ENCODE data around the gene NAA10.

- TF ChIP-seq CTCF (IDR thresholded peaks at IDR 0.05; ENCODE audit: poor library complexity, severe bottlenecking), result no peak
- peak; percentile 33 for TF ChIP-seq POLR2AphosphoS5 (IDR thresholded peaks at IDR 0.05)
- no peak for TF ChIP-seq EZH2 (IDR thresholded peaks at IDR 0.05; ENCODE audit: borderline replicate concordance, insufficient read depth, low read length, poor library complexity, severe bottlenecking)
Observed at GRCh38 chrX:153934762-153935325, at the start of gene NAA10.
